T-helper 2 cell treated with Interferon-gamma antibody and Interleukin-4, amounts not matched to agents 5 μg/mL and 100 μg/mL, for 36 hours (primary cell): ENCODE results near the gene ALG1L2.
"Not testable (repeated sequence)": the region's sequence is repeated elsewhere in the genome, so short reads cannot be mapped to it uniquely, and the experiment has no call there.

Experiments
- DNase-seq: peaks from one replicate; pipeline ENCODE4 v3.0.0; 2021; ENCODE audit warnings: low spot score
- H3K27ac Mint-ChIP-seq: one replicate; pipeline ENCODE4 v1.8.0; 2021; ENCODE audit warnings: mild to moderate bottlenecking, mixed read lengths
- H3K27me3 Mint-ChIP-seq: one replicate; pipeline ENCODE4 v1.8.0; 2021; ENCODE audit warnings: low read depth, mixed read lengths
- H3K36me3 Mint-ChIP-seq: one replicate; pipeline ENCODE4 v1.8.0; 2021; ENCODE audit warnings: low read depth, mixed read lengths
- H3K4me1 Mint-ChIP-seq: one replicate; pipeline ENCODE4 v1.8.0; 2021; ENCODE audit warnings: low read depth, mixed read lengths
- H3K4me3 Mint-ChIP-seq: one replicate; pipeline ENCODE4 v1.8.0; 2022; ENCODE audit warnings: mild to moderate bottlenecking, moderate library complexity, mixed read lengths
- H3K9me3 Mint-ChIP-seq: one replicate; pipeline ENCODE4 v1.8.0; 2021; ENCODE audit warnings: mixed read lengths

The ALG1L2 gene

GRCh38 chr3:130083363-130084090 lies 1.9 kb downstream of the ALG1L2 start:
- H3K27ac Mint-ChIP-seq, H3K4me3 Mint-ChIP-seq, DNase-seq, H3K36me3 Mint-ChIP-seq, H3K4me1 Mint-ChIP-seq, H3K27me3 Mint-ChIP-seq, H3K9me3 Mint-ChIP-seq: not testable (repeated sequence)

GRCh38 chr3:130084436-130084980 lies 2.9 kb downstream of the ALG1L2 start:
- H3K4me3 Mint-ChIP-seq = no peak overlapping the region
- no peak for DNase-seq
- H3K27ac Mint-ChIP-seq = no peak overlapping the region
- peaks cover 6% of the 10 kb centered on the region for H3K27me3 Mint-ChIP-seq
- H3K9me3 Mint-ChIP-seq = no peaks in the 10 kb centered on the region
- no peaks in the 10 kb centered on the region for H3K36me3 Mint-ChIP-seq
- H3K4me1 Mint-ChIP-seq = peaks cover 3% of the 10 kb centered on the region

- no peak overlapping the region for H3K27ac Mint-ChIP-seq
- H3K9me3 Mint-ChIP-seq = no peaks in the 10 kb centered on the region
- no peak overlapping the region for H3K4me3 Mint-ChIP-seq
- no peaks in the 10 kb centered on the region for H3K36me3 Mint-ChIP-seq
- H3K27me3 Mint-ChIP-seq = peaks cover 6% of the 10 kb centered on the region
- peaks cover 3% of the 10 kb centered on the region for H3K4me1 Mint-ChIP-seq
- no peak for DNase-seq
Measured at GRCh38 chr3:130085881-130086280, 4.2 kb downstream of the ALG1L2 start.

- not testable (repeated sequence) for H3K4me3 Mint-ChIP-seq, H3K27ac Mint-ChIP-seq, H3K9me3 Mint-ChIP-seq, DNase-seq, H3K27me3 Mint-ChIP-seq, H3K4me1 Mint-ChIP-seq, H3K36me3 Mint-ChIP-seq
Measured at GRCh38 chr3:130086628-130087027, 5.0 kb downstream of the ALG1L2 start.

- H3K36me3 Mint-ChIP-seq = no peaks in the 10 kb centered on the region
- H3K4me1 Mint-ChIP-seq = peaks cover 1% of the 10 kb centered on the region
- DNase-seq = no peak
- H3K9me3 Mint-ChIP-seq = no peaks in the 10 kb centered on the region
- no peak overlapping the region for H3K27ac Mint-ChIP-seq
- no peaks in the 10 kb centered on the region for H3K27me3 Mint-ChIP-seq
- no peak overlapping the region for H3K4me3 Mint-ChIP-seq
Measured at GRCh38 chr3:130088061-130088460, 6.4 kb downstream of the ALG1L2 start.

GRCh38 chr3:130090681-130091080 lies 9.1 kb downstream of the ALG1L2 start:
- not testable (repeated sequence) for H3K27me3 Mint-ChIP-seq, DNase-seq, H3K9me3 Mint-ChIP-seq, H3K36me3 Mint-ChIP-seq, H3K4me3 Mint-ChIP-seq, H3K27ac Mint-ChIP-seq
- peaks cover 17% of the 10 kb centered on the region for H3K4me1 Mint-ChIP-seq

- no peak overlapping the region for H3K4me3 Mint-ChIP-seq
- H3K27ac Mint-ChIP-seq = no peak overlapping the region
- no peaks in the 10 kb centered on the region for H3K9me3 Mint-ChIP-seq
- H3K36me3 Mint-ChIP-seq = no peaks in the 10 kb centered on the region
- H3K27me3 Mint-ChIP-seq = no peaks in the 10 kb centered on the region
- DNase-seq = no peak
- peaks cover 20% of the 10 kb centered on the region for H3K4me1 Mint-ChIP-seq
Measured at GRCh38 chr3:130091958-130092357, 10.3 kb downstream of the ALG1L2 start.

- H3K27ac Mint-ChIP-seq = peak overlapping the region; percentile 64
- no peaks in the 10 kb centered on the region for H3K36me3 Mint-ChIP-seq
- peak; percentile 48 for DNase-seq
- H3K4me3 Mint-ChIP-seq = peak overlapping the region; percentile 65
- H3K4me1 Mint-ChIP-seq = peaks cover 27% of the 10 kb centered on the region
- no peaks in the 10 kb centered on the region for H3K27me3 Mint-ChIP-seq
- no peaks in the 10 kb centered on the region for H3K9me3 Mint-ChIP-seq
Measured at GRCh38 chr3:130093741-130094391, 12.2 kb downstream of the ALG1L2 start.

- peak; percentile 42 for DNase-seq
- Mint-ChIP-seq H3K27ac (peak overlapping the region; percentile 26), H3K4me3 (peak overlapping the region; percentile 65), H3K4me1 (peaks cover 27% of the 10 kb centered on the region)
- H3K36me3 Mint-ChIP-seq, H3K9me3 Mint-ChIP-seq, H3K27me3 Mint-ChIP-seq: not testable (repeated sequence)
Measured at GRCh38 chr3:130094491-130094941, 12.9 kb downstream of the ALG1L2 start.

- peak overlapping the region; percentile 26 for H3K27ac Mint-ChIP-seq
- H3K4me3 Mint-ChIP-seq = not testable (repeated sequence)
Measured at GRCh38 chr3:130095858-130096257, 14.2 kb downstream of the ALG1L2 start.

GRCh38 chr3:130097096-130097495 lies 15.5 kb downstream of the ALG1L2 start:
- not testable (repeated sequence) for H3K27me3 Mint-ChIP-seq, H3K9me3 Mint-ChIP-seq, H3K36me3 Mint-ChIP-seq, H3K4me3 Mint-ChIP-seq, DNase-seq
- peaks cover 27% of the 10 kb centered on the region for H3K4me1 Mint-ChIP-seq
- peak overlapping the region; percentile 55 for H3K27ac Mint-ChIP-seq

More at GRCh38 chr3:130095858-130096257, 14.2 kb downstream of the ALG1L2 start:
- not testable (repeated sequence) for H3K36me3 Mint-ChIP-seq, H3K27me3 Mint-ChIP-seq, DNase-seq, H3K9me3 Mint-ChIP-seq
- H3K4me1 Mint-ChIP-seq = peaks cover 27% of the 10 kb centered on the region

- DNase-seq, H3K4me3 Mint-ChIP-seq, H3K9me3 Mint-ChIP-seq, H3K36me3 Mint-ChIP-seq, H3K27me3 Mint-ChIP-seq, H3K27ac Mint-ChIP-seq: not testable (repeated sequence)
- peaks cover 26% of the 10 kb centered on the region for H3K4me1 Mint-ChIP-seq
Measured at GRCh38 chr3:130097690-130098638, 16.3 kb downstream of the ALG1L2 start.

- not testable (repeated sequence) for H3K4me3 Mint-ChIP-seq, H3K27ac Mint-ChIP-seq, H3K9me3 Mint-ChIP-seq, DNase-seq, H3K27me3 Mint-ChIP-seq, H3K36me3 Mint-ChIP-seq
- peaks cover 19% of the 10 kb centered on the region for H3K4me1 Mint-ChIP-seq
Measured at GRCh38 chr3:130098639-130099385, 17.2 kb downstream of the ALG1L2 start.
